SKM-1 (cell line): Measurements from ENCODE around the gene ST7.
"Not testable (repeated sequence)": the region's sequence is repeated elsewhere in the genome, so short reads cannot be mapped to it uniquely, and the experiment has no call there.

Source experiments
- DNase-seq: peaks from one replicate; lab custom pipeline; 2025; ENCODE audit not compliant: unreplicated experiment; lab: John Stamatoyannopoulos, UW

Gene ST7

DNA sequence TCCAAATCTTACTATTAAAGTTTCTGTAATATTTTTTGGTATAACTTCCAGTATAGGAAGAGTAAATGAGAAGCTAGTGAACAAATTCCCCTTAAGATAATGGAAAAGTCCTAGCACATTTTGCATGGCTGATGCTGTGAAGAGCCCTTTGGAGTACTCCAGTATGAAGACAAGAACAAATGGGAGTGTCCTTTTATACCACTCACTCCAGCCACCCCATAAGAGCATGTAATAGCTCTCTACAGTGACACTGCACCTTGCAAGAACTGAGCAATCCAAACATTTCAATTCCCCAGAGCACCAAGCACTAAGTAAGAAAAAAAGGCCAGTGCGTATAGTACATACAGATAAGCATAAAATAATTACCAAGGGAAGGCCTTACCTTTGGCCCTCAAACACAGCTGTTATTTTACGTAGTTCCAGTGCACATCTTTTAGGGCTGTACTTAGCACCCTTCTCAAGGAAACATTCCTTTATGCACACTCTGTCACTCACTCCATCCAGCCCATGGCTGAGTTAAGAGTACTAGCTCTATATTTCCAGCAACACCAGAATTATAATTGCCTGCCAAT is 135.4 kb downstream of the ST7 start:
- DNase-seq, result no peak

DNA sequence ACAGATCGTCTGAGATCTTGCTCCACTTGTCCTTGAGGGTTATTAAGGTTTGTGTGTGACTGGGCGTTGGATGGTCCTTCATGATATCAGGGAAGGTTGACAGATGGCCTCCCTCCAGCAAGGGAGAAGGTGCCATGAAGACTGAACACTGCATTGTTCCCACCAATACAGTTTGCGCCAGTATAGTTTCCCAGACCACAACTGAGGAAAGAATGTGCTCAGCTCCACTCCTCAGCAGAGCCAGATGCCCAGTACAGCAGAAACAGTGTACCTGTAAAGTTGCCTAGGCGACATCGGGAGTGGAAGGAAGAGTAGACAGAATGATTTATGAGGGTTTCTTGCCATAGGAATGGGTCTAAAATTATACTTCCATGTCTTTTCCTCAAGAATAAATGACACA is 137.5 kb downstream of the ST7 start:
- no peak for DNase-seq

DNA sequence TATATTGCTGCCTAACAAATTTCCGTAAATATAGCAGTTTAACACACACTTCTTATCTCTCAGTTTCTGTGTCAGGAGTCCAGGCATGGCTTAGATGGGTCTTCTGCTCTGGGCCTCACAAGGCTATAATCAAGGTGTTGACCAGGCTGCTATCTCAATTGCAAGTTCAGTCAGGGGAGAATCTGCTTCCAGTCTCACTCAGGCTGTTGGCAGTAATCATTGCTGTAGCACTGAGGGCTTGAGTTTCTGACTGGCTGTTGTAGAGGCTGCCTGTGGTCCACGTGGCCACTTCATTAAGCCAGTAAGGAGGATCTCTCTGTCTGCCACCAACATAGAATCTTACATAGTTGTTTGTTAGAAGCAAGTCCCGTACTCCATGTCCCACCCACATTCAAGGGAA is 138.4 kb downstream of the ST7 start:
- no peak for DNase-seq

DNA sequence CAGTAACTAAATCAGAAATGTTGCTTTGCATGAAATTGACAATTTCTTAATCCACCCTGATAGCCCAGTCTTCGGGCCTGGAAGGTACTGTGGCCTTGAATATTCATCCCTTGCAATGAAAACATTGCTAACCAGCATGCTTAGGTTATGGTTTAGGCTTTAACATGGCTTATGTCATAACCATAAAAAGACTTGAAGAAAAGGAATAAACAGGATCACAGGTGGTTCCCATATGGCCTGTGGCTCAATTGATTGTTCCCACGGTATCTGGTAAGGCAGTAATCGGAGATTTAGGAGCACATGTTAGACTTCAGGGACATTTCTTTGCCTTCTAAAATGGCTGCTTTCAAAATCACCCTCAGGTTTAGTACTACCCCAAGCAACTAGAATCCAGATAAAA is 139.5 kb downstream of the ST7 start:
- no peak for DNase-seq

DNA sequence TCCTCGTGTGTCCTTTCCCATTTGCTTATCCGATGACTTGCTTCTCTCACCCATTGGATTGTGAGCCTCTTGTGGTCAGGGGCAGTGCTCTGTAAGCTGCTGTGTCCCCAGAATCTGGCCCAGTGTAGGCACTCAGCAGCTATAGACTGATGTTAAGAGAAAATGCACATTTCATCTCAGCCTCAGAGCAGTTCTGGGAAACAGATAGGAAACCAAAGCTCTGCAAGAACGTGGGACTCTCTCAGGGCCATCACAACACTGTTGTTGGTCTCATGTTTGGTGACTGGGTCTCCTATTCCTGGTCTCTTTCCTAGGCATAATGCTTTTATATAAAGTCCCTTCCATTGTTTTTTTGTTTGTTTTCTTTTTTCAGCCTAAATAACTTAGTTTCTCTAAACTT is 141.2 kb downstream of the ST7 start:
- DNase-seq, result no peak

DNA sequence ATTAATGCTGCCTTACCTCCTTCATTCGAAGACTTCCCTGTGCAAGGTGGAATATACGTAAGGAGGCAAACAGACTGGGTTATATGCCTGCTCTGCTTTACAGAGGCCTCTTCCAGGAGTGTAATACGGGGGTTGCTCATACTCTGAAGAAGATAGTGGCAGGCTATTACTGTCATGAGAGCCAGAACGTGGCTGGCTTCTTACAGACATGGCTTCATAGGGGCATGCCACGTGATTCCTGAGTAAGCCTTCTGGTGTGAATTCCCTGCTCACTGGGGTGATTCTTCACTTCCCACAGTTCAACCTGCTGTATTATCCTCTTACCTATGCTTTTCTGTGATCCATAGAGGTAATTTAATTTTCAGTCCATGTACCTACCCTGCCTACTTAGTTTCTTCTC is 141.8 kb downstream of the ST7 start:
- no peak for DNase-seq

DNA sequence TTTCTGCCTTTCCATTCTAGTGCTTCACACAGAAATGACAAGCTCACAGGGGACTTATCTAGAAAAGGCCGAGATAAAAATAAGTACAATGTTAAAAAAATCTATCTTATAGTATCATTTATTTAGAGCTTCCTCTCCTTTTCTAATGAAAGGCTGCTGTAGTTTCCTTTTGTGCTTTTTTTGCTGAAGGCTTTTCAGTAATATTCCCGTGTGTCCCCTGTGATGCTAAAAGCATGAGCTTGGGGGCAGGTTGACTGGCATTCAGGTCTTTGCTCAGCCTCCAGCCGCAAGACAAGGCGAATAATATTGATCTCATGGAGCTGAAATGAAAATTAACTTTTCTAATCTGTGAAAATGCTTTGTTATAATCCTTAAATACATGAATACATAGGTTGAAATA is 143.0 kb downstream of the ST7 start:
- DNase-seq, result no peak

DNA sequence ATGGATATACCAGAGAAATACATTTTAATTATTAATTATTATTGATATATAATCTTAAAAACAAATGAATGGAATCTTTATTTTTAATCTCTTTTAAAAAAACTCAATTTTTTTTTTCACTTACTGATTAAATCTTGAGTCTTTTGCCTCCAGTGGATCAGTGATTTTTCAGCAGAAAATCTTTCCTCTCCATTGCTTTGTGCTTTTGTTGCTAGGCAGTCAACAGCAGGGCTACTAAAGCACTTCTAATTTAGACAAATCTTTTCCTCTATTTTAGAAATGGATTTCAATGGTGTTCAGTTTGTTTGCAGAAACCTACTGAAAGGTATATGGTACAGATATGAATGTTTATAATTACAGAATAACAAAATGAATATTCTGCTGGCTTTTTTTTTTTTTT is 143.6 kb downstream of the ST7 start:
- no peak for DNase-seq

DNA sequence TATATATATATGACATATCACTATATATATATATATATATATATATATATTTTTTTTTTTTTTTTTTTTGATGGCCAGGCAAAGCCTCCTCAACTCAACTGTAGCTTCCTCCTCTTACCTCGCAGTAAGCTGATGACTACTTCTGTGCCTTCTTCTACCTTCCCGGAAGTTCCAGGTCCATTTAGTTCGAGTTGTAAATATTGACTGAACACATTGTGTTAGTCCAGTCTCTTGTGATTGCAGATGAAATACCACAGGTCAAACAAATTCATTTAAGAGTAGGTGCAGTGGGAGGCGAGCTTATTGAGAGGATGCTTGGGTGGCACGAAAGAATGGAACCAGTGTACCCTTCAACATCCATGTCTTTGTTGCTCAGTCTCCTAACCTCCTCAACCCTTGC is 144.6 kb downstream of the ST7 start:
- no peak for DNase-seq

DNA sequence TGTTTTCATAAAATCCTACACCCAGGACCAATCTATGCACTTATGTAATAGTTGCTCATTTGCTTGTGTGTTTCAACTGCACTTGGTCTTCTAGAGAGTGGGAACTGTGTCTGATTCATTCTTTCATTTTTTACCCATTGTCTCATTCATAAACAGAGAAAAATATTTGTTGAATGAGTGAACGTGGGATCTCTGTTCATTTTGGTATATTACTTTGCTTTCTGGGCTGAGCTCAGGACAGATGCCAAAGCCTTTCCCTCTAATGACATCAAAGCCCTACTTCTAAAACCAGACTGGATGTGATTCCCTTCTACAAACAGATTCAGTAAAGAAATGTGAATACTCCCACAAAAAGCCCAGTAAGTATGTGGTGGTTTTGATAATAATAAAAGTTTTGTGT is 145.2 kb downstream of the ST7 start:
- DNase-seq, result no peak

DNA sequence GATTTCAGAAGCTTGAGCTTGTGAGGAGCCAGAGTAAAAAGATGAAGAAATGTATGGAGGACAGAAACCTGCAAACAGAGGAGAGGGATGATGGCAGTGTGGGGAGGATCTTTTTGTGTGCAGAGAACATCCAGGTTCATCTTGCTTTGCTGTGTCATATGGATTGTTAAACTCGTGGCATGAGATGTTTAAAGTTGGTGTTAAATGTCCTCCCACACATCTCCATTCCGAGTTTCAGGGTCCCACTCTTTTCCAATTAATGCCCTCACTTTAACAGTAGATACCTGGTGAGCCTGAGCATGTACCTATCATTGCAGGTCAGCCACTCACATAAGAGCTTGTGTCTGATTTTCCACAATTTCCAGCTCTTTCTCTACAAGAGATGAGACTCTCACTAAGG is 147.7 kb downstream of the ST7 start:
- DNase-seq, result no peak

DNA sequence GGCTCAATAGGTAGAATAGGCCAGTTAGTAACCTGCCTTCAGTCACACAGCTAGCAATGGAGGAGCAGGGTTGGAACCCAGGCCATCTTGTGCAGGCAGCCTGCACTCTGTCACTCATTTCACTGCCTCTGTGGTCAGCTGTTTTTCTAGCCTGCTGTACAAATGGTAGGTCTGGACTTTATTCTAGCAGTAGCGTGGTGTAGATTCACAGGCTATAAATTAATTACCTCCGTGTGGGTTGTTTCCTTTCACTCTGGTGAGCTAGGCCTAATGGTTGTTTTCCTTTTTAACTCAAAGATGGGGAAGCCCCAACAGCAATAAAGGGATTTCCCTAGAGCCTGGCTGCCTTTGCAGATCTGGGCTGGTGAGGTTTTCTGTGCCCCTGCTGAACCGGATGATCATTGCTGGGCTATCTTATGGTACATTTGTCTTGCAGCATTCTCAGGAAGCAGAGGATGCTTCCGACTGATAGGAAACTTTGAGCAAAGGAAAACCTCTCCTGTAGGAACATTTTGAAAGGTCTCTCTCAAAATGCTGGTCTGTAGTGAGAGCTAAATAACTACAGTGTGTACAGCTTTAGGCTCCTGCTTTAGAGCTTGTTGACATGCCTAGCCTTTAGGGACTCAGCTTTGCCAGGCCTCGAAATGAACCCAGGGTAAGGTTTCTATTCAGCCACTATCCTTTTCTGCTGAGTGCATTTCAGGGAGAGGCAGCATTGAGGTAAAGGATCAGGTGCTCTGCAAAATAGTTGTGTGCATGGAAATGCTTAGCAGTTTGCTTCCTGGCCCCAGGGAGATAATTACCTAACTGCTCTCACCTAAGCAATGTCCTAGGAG is 157.4 kb downstream of the ST7 start:
- no peak for DNase-seq

DNA sequence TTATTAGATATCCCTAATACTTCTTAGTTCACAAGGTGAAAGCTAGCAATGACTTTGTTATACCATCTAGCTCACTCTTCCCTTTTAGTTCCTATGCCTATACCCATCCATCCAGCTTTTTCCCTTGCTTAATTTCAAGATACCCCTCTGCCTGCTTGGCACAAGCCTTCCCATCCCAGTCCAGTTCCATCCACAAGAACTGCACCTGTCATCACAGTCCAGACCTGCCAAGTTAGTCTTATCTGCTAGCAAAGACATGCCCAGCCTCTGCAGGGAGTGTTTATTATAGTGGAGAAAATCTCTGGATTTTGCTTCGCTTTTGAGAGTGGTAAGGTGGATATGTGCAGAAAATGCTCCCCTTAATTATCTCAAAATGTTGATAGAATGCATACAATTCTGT is 158.2 kb downstream of the ST7 start:
- no peak for DNase-seq

DNA sequence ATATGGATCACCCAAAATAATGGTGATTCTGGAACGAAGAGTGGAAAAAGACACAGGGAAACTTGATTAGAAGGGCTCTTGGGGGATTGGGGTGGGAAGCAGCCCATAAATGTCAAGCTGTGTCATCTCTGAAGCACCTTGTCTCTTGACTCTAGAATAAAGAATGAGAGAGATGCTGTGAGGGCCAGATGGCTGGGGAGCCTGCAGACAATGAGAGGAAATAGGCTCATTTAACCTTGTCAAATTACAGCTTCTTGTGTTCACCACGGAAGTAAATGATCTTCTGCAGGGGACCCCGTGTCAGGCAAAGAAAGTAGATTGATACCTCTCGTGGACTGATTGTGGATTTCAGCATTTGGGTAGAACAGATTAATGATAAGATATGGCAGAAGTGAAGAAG is 159.3 kb downstream of the ST7 start:
- no peak for DNase-seq

DNA sequence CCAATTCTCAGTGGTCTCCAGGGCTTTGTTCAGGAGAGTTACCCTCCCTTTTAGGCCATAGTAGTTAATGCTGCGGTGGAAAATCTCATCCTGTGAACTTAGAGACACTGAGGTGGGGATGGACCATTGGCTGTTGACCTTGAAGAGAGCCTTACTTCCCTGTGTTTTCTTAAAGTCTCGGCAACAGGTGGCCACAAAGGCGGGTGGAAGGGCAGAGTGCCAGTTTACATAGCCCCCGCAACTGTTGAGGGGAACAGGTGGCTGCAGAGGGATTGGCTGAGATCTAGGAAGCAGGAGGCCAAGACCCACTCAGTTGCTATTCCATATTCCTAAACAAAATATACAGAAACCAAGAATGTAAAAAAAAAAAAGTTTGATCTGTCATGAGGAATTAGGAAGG is 160.6 kb downstream of the ST7 start:
- DNase-seq, result no peak

DNA sequence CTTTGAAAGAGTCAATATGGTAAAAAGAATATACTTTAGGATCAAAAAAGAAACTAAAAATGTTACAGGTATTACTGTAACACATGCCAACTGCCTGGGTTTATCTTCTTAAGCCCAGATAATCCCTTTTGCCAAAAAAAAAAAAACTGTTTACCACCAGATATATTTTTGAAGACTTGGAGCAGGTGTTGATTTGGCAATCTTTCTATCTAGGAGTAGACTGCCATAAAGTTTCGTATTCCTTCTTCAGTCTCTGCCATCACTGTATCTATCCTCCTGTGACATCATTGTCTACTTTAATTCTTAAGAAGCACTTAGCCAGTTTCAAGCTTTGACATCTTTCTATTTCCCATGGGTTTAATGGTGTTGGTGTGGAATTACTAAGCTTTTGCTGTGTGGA is 161.0 kb downstream of the ST7 start:
- no peak for DNase-seq

DNA sequence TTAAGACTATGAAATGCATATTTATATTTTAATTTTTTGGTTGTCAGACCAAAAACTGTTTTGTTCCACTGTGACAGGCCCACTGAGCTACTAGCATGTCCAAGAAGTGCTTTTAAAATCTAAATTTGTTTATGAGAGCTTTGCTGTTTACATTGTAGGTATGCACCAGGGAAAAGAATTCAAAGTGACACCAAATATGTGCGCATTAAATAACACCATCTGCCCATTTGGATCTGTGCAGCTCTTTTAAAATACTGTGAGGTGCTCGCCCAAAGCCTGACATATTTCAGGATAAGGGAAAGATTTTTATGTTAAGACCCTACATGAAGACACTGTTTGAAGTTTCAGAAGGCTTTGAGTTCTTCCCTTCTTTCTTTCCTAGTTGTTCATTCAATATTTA is 162.9 kb downstream of the ST7 start:
- DNase-seq, result no peak

DNA sequence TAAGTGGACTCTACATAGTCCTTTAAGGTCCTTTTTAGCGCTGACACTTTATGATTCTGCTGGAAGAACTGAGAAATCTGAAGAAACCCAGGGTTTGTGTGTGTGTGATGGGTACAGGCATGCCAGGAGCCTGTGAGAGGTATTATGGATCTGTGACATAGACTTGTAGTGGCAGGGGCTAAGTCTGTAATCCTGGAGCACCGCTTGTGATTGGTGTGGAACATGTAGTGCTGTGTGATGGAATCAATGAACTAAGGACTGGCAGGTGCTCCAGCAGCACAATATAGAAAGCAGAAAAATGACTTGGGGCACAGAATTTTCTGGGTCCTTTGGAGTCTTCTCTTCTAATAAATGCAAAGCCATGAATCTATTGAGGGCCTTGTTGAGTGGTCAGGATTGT is 163.9 kb downstream of the ST7 start:
- no peak for DNase-seq

DNA sequence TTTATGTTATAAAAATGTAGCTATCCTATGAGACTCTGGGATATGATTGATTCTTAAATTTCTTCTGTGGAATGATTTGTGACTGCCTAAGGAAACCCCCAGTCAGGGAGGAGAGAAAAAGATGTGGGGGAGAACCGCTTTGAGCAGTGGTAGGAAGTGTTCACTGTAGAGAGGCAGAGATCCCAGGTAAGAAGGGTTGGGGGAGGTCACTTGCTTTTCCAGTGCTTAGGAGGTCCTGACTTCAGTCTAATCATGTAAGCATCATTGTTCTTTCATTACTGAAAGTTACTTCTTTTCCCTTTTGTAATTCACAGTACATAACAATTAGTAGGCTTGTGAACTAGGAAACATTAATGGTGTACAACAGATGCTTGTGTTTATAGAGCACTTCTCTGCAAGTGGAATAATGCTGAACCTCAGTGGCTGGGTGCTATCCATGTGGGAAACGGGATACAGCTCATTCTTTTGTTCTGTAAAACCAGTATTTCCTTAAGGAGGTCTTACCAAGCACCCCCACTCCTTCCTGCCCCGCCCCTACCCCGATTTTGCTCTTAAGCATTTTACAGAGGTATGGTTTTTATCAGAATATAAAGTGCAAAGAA is 165.4 kb downstream of the ST7 start:
- no peak for DNase-seq

DNA sequence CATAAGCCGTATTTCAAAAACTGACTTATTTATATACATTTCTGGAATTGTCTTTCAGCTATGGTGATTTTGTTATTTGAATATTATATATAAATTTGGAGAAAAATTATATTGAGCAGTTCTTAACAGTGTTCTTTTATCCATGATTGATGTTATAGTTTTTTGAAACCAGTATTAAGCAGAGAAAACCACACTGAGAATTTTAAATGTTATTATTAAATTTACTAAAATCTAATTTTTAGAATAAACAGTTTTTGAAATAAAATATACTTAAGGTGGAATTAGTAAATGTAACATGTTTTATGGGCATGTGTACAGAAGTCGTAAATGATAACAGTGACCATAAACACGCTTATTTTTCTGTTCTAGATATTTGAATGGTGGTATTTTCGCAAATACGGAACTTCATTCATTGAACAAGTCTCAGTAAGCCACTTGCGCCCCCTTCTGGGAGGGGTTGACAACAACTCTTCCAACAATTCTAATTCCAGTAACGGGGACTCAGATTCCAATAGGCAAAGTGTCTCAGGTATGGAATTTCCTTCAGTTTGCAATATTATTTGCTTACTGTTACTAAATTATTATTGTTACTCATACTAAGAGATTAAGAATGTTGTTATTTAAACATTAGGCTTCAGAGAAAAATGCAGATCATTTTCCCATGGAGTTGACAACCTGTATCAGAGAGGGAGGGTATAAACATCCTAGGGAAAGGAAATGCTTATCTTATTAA is 166.1 kb downstream of the ST7 start:
- peak; percentile 49 for DNase-seq

DNA sequence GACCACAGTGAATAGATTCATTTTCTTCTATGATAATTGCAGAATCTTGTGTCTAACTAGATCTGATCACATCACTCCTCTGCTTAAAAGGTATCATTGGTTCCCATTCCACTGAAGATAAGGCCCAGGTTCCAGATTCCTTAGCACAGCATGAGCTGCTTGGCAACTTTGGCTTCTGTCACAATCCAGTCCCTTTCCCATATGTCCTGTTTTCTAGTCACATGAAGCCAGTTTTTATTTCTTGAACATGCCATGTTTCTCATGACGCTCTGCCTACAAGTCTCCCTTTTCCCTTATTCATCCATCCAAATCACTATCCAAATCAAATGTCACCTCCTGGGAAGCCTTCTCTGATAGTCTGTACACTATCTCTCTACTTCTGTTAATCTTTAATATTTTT is 167.0 kb downstream of the ST7 start:
- DNase-seq, result not testable (repeated sequence)

DNA sequence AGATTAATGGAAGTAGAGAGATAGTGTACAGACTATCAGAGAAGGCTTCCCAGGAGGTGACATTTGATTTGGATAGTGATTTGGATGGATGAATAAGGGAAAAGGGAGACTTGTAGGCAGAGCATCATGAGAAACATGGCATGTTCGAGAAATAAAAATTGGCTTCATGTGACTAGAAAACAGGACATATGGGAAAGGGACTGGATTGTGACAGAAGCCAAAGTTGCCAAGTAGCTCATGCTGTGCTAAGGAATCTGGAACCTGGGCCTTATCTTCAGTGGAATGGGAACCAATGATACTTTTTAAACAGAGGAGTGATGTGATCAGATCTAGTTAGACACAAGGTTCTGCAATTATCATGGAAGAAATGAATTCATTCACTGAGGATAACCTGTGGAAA is 168.7 kb downstream of the ST7 start:
- DNase-seq, result not testable (repeated sequence)
